Adrenal gland (tissue), 12 donors: ENCODE data around the gene DHRS3. TPM values are rescaled to one million over a fixed set of nuclear protein-coding genes. Genes with fewer than 3 reads are reported as not detected.

ENCODE experiments used
- DNase-seq, 7 donors: peaks; one replicate each; pipeline ENCODE4 v3.0.0-alpha.2; 2019 to 2020
- H3K27ac ChIP-seq, 5 donors: fragments of 200-600 bp; sonication (generic) in 4 of 5; 1 replicate in 3 of 5; 2 replicates in 2 of 5; pipeline versions ENCODE4 v1.5.1 to v1.8.0; 2016 to 2020; ENCODE audit warnings: mild to moderate bottlenecking in 1 of 5
- H3K27me3 ChIP-seq: fragments of 200-600 bp; 2 replicates; pipeline ENCODE4 v1.8.0; 2021
- H3K36me3 ChIP-seq, 2 donors: fragments of 200-600 bp; replicated peaks in 1 of 2; 1 replicate in 1 of 2; 2 replicates in 1 of 2; pipeline versions ENCODE4 v1.5.1 to v1.8.0; 2018 to 2022
- H3K4me1 ChIP-seq, 2 donors: fragments of 200-600 bp; replicated peaks in 1 of 2; 1 replicate in 1 of 2; 2 replicates in 1 of 2; pipeline versions ENCODE4 v1.5.1 to v1.8.0; 2018 to 2021
- H3K4me3 ChIP-seq, 4 donors: fragments of 200-600 bp; sonication (generic) in 3 of 4; one replicate each; pipeline ENCODE4 v1.5.1; 2016 to 2018
- H3K9me3 ChIP-seq, 3 donors: fragments of 200-600 bp; sonication (generic) in 1 of 3; replicated peaks in 1 of 3; 1 replicate in 2 of 3; 2 replicates in 1 of 3; pipeline versions ENCODE4 v1.5.1 to v1.8.0; 2016 to 2021
- CTCF ChIP-seq, 6 experiments: fragments of 450-650 bp in 4 of 6; fragments of 200-600 bp in 2 of 6; sonication (generic) in 1 of 6; IDR thresholded peaks; 1 replicate in 5 of 6; 2 replicates in 1 of 6; pipeline versions ENCODE4 v1.5.1 to v1.8.0; 2016 to 2021; ENCODE audit warnings: antibody characterized with exemption in 6 of 6, mild to moderate bottlenecking in 2 of 6, moderate library complexity in 1 of 6
- POLR2A ChIP-seq, 2 donors: fragments of 450-650 bp; IDR thresholded peaks; one replicate each; pipeline ENCODE4 v1.6.1; 2017; ENCODE audit warnings: antibody characterized with exemption in 2 of 2, mild to moderate bottlenecking in 2 of 2, moderate library complexity in 1 of 2
- WGBS, 4 donors: extraction: QIAGEN DNeasy Blood & Tissue Kit in 2 of 4; methylation state at CpG; one replicate each; pipeline versions ENCODE4 v1.1.5 to v1.1.7; 2013 to 2017; 5-methylcytosine and 5-hydroxymethylcytosine counted together
- intact Hi-C, 2 donors: fragments of 100-400 bp; cut with DNase I; formaldehyde crosslinking; loops; one replicate each; pipeline versions ENCODE4 v1.14.1 to v1.15.0; 2022 to 2023
- polyA plus RNA-seq, 3 donors: library from polyadenylated mRNA; stranded (reverse); fragments of 200-250 nt in 2 of 3; fragments of 350-450 nt in 1 of 3; fragmentation: Illumina TruSeq in 1 of 3; extraction: RNeasy Lipid Tissue Mini Kit (QIAGEN cat#74804) in 1 of 3; gene quantifications; one replicate each; pipeline ENCODE4 v1.2.3, GENCODE V29; 2013 to 2014
- total RNA-seq, 9 donors: library from RNA; depleted of rRNA in 4 of 9; stranded (reverse); fragments of >200 nt in 4 of 9; fragments of 120-200 nt in 1 of 9; fragmentation: NEBNext Ultra II Directional in 1 of 9; extraction: Animal tissue kit (Norgen Biotek cat#: 25700) in 1 of 9; gene quantifications; one replicate each; pipeline versions ENCODE4 v1.1.0 to v1.2.4, GENCODE V29; 2013 to 2023
- donor health status: healthy with polysubstance abuse.
- donor health status: Bipolar disorder and iron deficiency.
- donor health status: DM: yes; HTN: yes; CAD: no.
- donor health status: DM: no; HTN: no; CAD: no.
- donor health status: DM: no; HTN: no; CAD: no.
- donor health status: DM: yes; HTN: yes; CAD: no.

The DHRS3 gene
- total and polyA plus RNA-seq, 12 donors = 7.7 to 72.4 (median 41.3) TPM

- 70 to 88% (median 82%) methylated on average over 2 to 8 of the region's 8 CpGs for WGBS, 4 donors
- intact Hi-C loops = no loop called here
- Histone ChIP-seq H3K36me3 (no peaks in the 10 kb centered on the region), H3K27me3 (no peaks in the 10 kb centered on the region), H3K9me3 (no peaks in the 10 kb centered on the region), H3K4me1 (peaks cover 0 to 5% of the 10 kb centered on the region in 2 donors), H3K4me3 (no peak overlapping the region), H3K27ac (no peak overlapping the region)
- TF ChIP-seq CTCF (IDR thresholded peaks at IDR 0.05) = no peak
- TF ChIP-seq POLR2A (IDR thresholded peaks at IDR 0.05) = no peak
- DNase-seq = no peak
Measured at GRCh38 chr1:12588695-12589094, 29.3 kb downstream of the DHRS3 start.

- peaks cover 0 to 5% of the 10 kb centered on the region in 2 donors for H3K4me1 ChIP-seq
- intact Hi-C loops = no loop called here
- TF ChIP-seq CTCF (IDR thresholded peaks at IDR 0.05) (no peak), POLR2A (IDR thresholded peaks at IDR 0.05) (no peak)
- no peak for DNase-seq
- WGBS, 4 donors = 72 to 81% (median 74%) methylated on average over 7 of the region's 7 CpGs
- H3K36me3 ChIP-seq = no peaks in the 10 kb centered on the region
- no peaks in the 10 kb centered on the region for H3K27me3 ChIP-seq
- H3K4me3 ChIP-seq = no peak overlapping the region
- H3K9me3 ChIP-seq = no peaks in the 10 kb centered on the region
- no peak overlapping the region for H3K27ac ChIP-seq
Measured at GRCh38 chr1:12587981-12588640, 29.9 kb downstream of the DHRS3 start.

DNA sequence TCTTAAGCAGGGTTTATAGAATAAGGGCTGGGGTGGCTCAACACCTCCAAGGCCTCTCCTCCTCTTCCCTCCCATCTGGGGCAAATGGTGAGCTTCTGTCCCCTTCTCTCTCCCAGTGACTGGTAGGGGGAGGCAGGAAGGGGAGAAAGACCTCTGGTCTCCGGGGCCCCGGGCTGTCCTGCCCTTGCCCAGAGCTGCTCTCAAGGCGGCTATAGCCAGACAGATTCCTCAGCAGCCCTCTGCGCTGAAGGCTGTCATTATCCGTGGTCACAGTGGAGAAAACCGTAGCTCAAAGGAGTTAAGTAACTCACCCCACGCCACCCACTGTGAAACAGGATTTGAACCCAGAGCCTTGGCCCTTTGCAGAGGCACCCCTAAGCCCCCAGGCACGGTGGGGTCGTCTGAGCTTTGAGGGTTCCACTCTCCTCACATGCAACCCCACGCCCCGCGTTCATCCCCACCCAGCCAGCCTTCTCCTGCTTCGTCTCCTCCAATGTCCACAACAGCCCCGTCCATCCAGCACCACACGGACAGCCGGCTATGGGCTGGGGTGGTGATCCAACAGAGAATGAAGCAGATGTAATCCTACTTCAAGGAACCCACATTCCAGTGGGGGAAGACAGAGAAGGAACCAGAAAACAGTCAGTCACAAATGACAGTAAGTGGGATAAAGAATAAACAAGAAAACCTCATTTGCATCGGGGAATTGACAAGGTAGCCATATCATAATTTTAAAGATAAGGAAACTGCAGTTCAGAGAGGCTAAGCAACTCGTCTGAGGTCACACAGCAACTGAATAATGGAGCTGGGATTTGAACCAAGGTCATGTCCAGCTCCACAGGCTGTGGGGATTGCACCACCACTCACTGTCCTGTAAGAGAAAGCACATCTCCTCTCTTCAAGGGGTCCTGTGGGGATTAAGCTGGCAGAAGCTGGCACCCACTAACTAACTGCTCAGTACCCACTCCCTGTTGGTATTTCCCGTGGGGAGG is 31.8 kb downstream of the DHRS3 start:
- no peak for TF ChIP-seq POLR2A (IDR thresholded peaks at IDR 0.05)
- no peak for TF ChIP-seq CTCF (IDR thresholded peaks at IDR 0.05)

DNA sequence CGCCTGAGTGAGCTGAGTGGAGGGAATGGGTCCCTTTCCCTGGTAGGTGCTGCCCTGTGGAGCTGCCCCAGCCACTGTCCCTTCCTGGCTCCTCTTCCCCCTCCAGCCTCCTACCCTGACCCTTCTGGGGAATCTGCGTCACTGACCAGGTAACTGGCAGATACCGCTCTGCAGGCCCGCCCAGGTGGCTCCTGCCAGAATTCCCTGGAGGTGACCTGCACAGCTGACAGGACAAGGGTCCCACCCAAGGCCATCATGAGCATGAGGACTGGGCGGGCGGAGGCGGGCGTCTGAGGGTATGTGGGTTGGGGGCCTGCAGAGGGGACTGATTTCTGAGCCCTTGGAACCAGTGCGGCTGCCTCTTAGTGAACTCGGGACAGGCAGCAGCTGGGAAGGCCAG is 32.5 kb downstream of the DHRS3 start:
- WGBS, 4 donors = 85 to 100% (median 94%) methylated on average over 4 to 10 of the region's 10 CpGs
- no peak for DNase-seq
- Histone ChIP-seq H3K4me3 (no peak overlapping the region), H3K9me3 (no peaks in the 10 kb centered on the region), H3K27ac (peak overlapping the region in 1 of 5 donors; percentile 40), H3K4me1 (no peaks in the 10 kb centered on the region), H3K27me3 (no peaks in the 10 kb centered on the region), H3K36me3 (no peaks in the 10 kb centered on the region)
- TF ChIP-seq CTCF (IDR thresholded peaks at IDR 0.05) = no peak
- no peak for TF ChIP-seq POLR2A (IDR thresholded peaks at IDR 0.05)
- intact Hi-C loops = no loop called here

More for the DNA sequence above, 31.8 kb downstream of the DHRS3 start:
- H3K4me3 ChIP-seq = no peak overlapping the region
- H3K27me3 ChIP-seq = no peaks in the 10 kb centered on the region
- no peak for DNase-seq
- H3K9me3 ChIP-seq = no peaks in the 10 kb centered on the region
- H3K4me1 ChIP-seq = peaks cover 0 to 5% of the 10 kb centered on the region in 2 donors
- no peaks in the 10 kb centered on the region for H3K36me3 ChIP-seq
- WGBS, 4 donors = 80 to 82% (median 81%) methylated on average over 18 to 19 of the region's 19 CpGs
- peak overlapping the region in 1 of 5 donors; percentile 40 for H3K27ac ChIP-seq
- intact Hi-C loops = no loop called here
